ENCODE results near the gene POF1B.
A peak's percentile ranks its signal among the peaks of the same experiment; 100 is the strongest.
"Not testable (repeated sequence)": the region's sequence is repeated elsewhere in the genome, so short reads cannot be mapped to it uniquely, and the experiment has no call there.

POF1B gene, protein sequence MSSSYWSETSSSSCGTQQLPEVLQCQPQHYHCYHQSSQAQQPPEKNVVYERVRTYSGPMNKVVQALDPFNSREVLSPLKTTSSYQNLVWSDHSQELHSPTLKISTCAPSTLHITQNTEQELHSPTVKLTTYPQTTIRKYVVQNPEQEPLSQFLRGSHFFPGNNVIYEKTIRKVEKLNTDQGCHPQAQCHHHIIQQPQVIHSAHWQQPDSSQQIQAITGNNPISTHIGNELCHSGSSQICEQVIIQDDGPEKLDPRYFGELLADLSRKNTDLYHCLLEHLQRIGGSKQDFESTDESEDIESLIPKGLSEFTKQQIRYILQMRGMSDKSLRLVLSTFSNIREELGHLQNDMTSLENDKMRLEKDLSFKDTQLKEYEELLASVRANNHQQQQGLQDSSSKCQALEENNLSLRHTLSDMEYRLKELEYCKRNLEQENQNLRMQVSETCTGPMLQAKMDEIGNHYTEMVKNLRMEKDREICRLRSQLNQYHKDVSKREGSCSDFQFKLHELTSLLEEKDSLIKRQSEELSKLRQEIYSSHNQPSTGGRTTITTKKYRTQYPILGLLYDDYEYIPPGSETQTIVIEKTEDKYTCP

GRCh38 chrX:85379174-85379907, at the start of gene POF1B:
Gene POF1B, minus strand, starts transcription at chrX:85379665. Its CDS starts 211 bp downstream, at chrX:85379454.
- DNase-seq: peak; percentile 45 to 81

- DNase-seq: no peak
These were observed 49.6 kb upstream of the POF1B start for GRCh38 chrX:85429066-85429465.

GRCh38 chrX:85419293-85419692, 39.8 kb upstream of the POF1B start:
- no peak for DNase-seq

DNA sequence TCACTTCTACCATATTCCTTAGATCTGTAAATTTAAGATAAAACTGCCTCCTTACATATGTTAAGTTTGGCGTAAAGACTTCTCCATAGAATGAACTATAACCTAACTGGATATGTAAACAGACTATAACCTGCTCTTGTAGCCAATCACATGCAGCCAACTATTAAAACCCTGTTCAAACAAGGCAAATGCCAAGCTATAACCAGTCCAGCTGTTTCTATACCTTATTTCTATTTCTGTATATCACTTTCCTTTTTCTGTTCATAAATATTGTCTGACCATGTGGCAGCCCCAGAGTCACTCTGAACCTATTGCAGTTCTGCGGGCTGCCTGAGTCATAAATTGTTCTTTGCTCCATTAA, 12.4 kb upstream of the POF1B start:
- no peak for DNase-seq

DNA sequence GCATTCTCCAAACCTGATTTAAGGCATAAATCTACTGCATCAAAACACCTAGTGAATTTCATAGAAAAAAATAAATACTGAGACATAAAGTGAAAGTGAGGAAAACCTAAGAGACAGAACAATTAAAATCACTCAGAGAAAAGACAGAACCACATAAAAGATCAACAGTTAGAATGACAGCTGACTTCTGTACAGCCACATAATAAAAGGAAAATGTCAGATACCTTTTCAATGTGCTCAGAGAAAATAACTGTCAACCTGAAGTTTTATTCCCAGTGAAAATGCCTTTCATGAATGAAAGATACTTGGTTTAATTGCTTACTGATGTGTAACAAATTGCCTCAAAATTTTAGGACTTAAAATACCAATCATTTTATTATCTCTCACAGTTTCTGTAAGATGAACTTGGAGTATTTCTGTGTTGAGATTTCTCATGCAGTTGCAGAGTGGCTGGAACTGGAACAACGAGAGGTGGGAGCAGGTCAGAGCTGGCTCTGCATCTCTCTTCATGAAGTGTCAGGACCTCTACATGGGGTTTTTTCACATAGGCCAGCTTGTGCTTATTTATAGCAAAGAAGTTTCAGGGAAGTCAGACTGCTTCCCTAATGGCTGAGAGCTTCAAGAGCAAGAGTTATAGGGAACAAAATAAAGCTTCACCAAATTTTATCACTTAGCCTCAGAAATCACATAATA, 11.9 kb upstream of the POF1B start:
- no peak for DNase-seq

GRCh38 chrX:85381602-85382001, 2.1 kb upstream of the POF1B start:
- no peak for DNase-seq

GRCh38 chrX:85378461-85378860, 1.0 kb downstream of the POF1B start:
- no peak for DNase-seq

DNA sequence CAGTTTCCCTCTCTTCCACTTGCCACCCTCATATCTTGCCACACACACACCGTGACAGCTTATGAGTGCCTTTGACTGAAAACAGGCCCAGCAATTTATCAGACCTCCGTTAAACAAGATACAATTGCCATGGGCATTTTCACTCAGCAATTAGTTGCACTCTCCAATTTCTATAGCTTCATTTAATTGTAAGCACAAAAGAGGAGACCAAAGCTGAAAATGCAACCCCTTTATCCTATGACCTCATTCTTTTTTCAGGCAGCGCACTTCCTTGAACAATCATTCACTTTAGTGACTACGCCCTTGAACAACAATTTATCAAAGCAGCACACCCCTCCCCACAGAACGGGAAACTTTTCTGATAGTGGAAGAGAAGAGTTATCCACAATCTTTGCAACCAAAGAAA, 4.1 kb downstream of the POF1B start:
- DNase-seq: peak; percentile 37 to 73

GRCh38 chrX:85365370-85365995, 14.0 kb downstream of the POF1B start:
- no peak for DNase-seq

GRCh38 chrX:85359051-85359450, 20.4 kb downstream of the POF1B start:
- no peak for DNase-seq

- DNase-seq: no peak
These were observed 33.9 kb downstream of the POF1B start for GRCh38 chrX:85345523-85345922.

- DNase-seq: no peak
These were observed 52.5 kb downstream of the POF1B start for GRCh38 chrX:85327060-85327333.

DNA sequence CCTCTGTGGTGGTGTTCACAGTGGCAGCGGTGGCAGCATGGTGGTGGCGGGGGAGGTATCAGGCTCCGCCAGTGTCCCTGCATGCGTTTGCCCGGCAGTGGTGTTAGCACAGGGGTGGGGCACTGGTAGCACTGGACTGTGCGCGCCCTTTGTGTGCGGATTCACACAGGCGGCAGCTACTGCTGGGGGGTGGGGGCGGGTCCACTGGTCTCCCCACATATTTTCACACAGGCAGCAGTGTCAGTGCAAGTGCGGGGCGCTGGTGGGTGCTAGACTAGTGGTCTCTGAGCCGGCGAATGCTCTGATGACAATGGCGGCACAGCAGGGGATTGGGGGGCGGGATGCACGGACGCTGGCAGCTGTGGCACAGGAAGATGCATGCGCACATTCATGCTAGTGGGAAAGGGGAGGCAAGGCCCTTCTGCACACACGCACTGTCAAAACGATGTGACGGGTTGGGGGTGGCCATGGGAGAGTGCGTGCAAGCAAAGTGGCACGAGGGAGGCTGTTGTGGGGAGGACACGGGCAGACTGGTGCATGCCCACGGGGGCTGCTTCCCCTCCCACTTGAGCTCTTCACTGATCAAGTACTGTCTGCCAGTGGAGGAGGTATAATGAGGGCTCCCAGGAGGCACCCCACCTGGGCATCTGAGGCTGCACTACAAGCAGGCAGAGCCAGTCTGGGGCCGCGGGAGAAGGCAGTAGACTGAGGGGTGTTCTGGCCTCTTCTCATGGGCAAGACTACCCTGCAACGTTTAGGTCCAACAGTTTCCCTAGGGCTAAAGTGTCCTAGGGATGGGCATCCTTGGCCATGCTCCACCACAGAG, 53.0 kb downstream of the POF1B start:
- no peak for DNase-seq

DNA sequence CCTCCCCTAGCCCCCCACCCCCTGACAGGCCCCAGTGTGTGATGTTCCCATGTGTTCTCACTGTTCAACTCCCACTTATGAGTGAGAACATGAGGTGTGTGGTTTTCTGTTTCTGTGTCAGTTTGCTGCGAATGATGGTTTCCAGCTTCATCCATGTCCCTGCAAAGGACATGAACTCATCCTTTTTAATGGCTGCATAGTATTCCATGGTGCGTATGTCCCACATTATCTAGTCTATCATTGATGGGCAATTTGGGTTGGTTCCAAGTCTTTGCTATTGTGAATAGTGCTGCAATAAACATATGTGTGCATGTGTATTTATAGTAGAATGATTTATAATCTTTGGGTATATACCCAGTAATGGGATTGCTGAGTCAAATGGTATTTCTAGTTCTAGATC, 68.1 kb downstream of the POF1B start:
- not testable (repeated sequence) for DNase-seq

- DNase-seq: peak in 1 of 2 experiments; percentile 2
These were observed 69.7 kb downstream of the POF1B start for GRCh38 chrX:85309717-85310116.

GRCh38 chrX:85303544-85303943, 75.9 kb downstream of the POF1B start:
- DNase-seq: no peak

DNA sequence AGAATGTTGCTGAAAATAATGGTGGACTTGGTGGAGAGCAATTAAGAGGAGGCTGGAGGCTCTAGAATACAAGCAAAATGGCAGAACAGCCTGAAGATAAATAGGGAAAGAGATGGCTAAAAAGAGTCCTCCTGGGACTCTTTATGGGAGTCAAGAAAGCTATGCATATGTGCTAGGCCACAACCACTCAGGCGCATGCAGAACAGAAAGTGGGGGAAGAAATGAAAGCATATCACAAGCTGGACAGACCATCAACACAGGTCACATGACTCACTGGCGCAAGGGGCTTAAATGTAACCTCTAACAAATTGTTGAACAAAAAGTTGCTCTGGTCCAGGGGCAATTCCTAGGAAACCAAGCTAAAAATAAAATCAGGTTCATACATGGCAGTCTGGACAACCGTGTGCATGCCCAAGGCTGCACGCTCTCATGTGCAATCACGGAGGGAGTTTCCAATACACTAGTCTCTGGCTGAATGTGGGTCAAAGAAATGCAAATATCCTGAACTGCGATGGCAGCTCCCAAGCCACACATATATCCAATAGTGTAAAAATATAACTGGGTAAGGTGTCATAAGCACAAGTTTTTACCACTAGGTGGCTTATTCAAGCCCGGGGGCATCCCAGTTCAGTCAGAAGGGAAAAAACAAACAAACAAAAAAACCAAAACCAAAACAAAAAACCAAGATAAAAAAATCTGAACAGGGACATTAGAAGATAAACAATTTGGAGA, 90.3 kb downstream of the POF1B start:
- DNase-seq: no peak

- DNase-seq: not testable (repeated sequence)
These were observed 94.2 kb downstream of the POF1B start for GRCh38 chrX:85285286-85285685.

DNA sequence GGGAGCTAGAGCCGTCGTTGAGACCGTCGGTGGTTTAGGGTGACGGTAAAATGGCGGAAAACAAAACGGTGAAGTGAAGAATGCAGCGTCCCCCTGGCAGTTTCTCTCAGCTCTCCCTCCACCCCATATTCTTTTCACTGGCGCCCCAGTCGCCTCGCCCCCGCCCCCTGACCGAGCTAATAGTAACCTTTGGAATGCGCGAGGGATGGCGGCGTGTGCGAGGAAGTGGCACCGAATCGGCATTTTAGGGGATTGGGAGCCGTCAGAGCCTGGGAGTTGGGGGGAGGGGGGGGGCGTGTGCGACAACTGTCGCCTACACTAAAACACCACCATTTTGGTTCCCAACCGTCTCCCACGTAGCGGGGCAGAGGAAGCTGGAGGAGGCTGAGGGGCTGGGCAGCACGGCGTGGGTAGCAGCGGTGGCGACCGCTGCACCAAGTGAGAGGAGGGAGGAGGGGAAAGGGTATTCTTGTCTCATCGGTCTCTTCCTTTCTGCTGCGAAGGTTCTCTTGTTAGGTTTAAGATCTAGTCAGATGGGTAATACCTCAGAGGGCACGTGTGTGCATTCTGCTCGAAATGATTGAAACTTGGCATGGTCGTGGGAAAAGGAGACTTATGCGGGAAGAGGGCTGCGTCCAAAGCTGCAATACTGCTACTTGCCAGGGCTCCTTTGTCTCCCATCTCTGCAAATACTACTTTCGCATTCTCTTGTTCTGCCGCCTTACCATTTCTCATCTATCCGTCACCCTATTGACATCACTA, 134.8 kb downstream of the POF1B start:
- DNase-seq: peak; percentile 40 to 59

GRCh38 chrX:85243761-85244449, 135.6 kb downstream of the POF1B start, which contains the start of the genes SATL1 and ZNF711:
Gene SATL1, minus strand, starts transcription at chrX:85243779. Its CDS starts 134,811 bp downstream, at chrX:85108968.
Gene ZNF711, plus strand, starts transcription at chrX:85243991. Its CDS starts 3,582 bp downstream, at chrX:85247573.
- peak; percentile 93 to 96 for DNase-seq
